ENCODE measurements around the gene EEPD1.

- TF ChIP-seq CTCF (IDR thresholded peaks at IDR 0.05 in 8 of 11, conservative IDR thresholded peaks at IDR 0.05 in 3 of 11) (peak in 2 of 11 experiments; percentile 21 to 30), POLR2AphosphoS5 (IDR thresholded peaks at IDR 0.05) (peak; percentile 23 to 34 (median 23)), POLR2A (IDR thresholded peaks at IDR 0.05) (no peak)
Measured at GRCh38 chr7:36207451-36208291, 54.6 kb downstream of the EEPD1 start.

All from spleen (tissue), 7 donors.